GM23338 (cell line): ENCODE data around the gene RPL31. TPM values are rescaled to one million over a fixed set of nuclear protein-coding genes. Genes with fewer than 3 reads are reported as not detected.
A peak's percentile ranks its signal among the peaks of the same experiment; 100 is the strongest.

Source experiments
- ATAC-seq: fragments of 200-7000 bp; cut with Tn5 transposase; 3 replicates; pipeline ENCODE4 v1.9.1; 2020
- DNase-seq: peaks from one replicate; pipeline ENCODE4 v3.0.0-alpha.2; 2015; ENCODE audit warnings: low spot score
- H2AFZ ChIP-seq: fragments of 200-600 bp; sonication (generic); 2 replicates; pipeline ENCODE4 v1.8.0; 2016; ENCODE audit warnings: antibody characterized with exemption, mild to moderate bottlenecking, moderate library complexity
- H3F3A ChIP-seq: fragments of 200-600 bp; sonication (generic); replicated peaks from 2 replicates; pipeline ENCODE4 v1.8.0; 2017; ENCODE audit warnings: antibody characterized with exemption, mixed run types, low read depth
- H3K27ac ChIP-seq: fragments of 200-600 bp; sonication (generic); 2 replicates; pipeline ENCODE4 v1.6.1; 2016; ENCODE audit warnings: low read depth
- H3K27me3 ChIP-seq: fragments of 200-600 bp; sonication (generic); 2 replicates; pipeline ENCODE4 v1.8.0; 2016; ENCODE audit warnings: mild to moderate bottlenecking, mixed run types, moderate library complexity; ENCODE audit not compliant: insufficient read depth
- H3K36me3 ChIP-seq: fragments of 200-600 bp; sonication (generic); 2 replicates; pipeline ENCODE4 v1.8.0; 2016; ENCODE audit warnings: mild to moderate bottlenecking; ENCODE audit not compliant: insufficient read depth
- H3K4me1 ChIP-seq: fragments of 200-600 bp; sonication (generic); 2 replicates; pipeline ENCODE4 v1.8.0; 2016; ENCODE audit warnings: mild to moderate bottlenecking, moderate library complexity; ENCODE audit not compliant: insufficient read depth
- H3K4me2 ChIP-seq: fragments of 200-600 bp; sonication (generic); 2 replicates; pipeline ENCODE4 v1.7.1; 2017; ENCODE audit warnings: mixed run types
- H3K4me3 ChIP-seq: fragments of 200-600 bp; sonication (generic); 2 replicates; pipeline ENCODE4 v1.6.1; 2016; ENCODE audit warnings: mixed run types
- H3K79me2 ChIP-seq: fragments of 200-600 bp; sonication (generic); replicated peaks from 2 replicates; pipeline ENCODE4 v1.8.0; 2017; ENCODE audit warnings: mild to moderate bottlenecking; ENCODE audit not compliant: insufficient read depth
- H3K9me2 ChIP-seq: fragments of 200-600 bp; sonication (generic); 2 replicates; pipeline ENCODE4 v1.8.0; 2017; ENCODE audit not compliant: insufficient read depth
- H4K20me1 ChIP-seq: fragments of 200-600 bp; sonication (generic); replicated peaks from 2 replicates; pipeline ENCODE4 v1.8.0; 2017; ENCODE audit warnings: mild to moderate bottlenecking; ENCODE audit not compliant: insufficient read depth
- H3K27ac Mint-ChIP-seq: 2 replicates; pipeline ENCODE4 v1.8.0; 2020; ENCODE audit warnings: inconsistent platforms, mild to moderate bottlenecking, moderate library complexity, mixed read lengths
- H3K27me3 Mint-ChIP-seq: 3 replicates; pipeline ENCODE4 v1.8.0; 2022; ENCODE audit warnings: low read depth, mild to moderate bottlenecking, moderate library complexity, mixed read lengths, inconsistent platforms; ENCODE audit not compliant: insufficient read depth, poor library complexity
- H3K36me3 Mint-ChIP-seq: 3 replicates; pipeline ENCODE4 v1.8.0; 2021; ENCODE audit warnings: low read depth, mild to moderate bottlenecking, inconsistent platforms, moderate library complexity, mixed read lengths
- H3K4me1 Mint-ChIP-seq: 3 replicates; pipeline ENCODE4 v1.8.0; 2020; ENCODE audit warnings: mild to moderate bottlenecking, inconsistent platforms, mixed read lengths
- H3K4me3 Mint-ChIP-seq: 3 replicates; pipeline ENCODE4 v1.8.0; 2021; ENCODE audit warnings: moderate library complexity, mild to moderate bottlenecking, inconsistent platforms, mixed read lengths
- H3K9me3 Mint-ChIP-seq: 3 replicates; pipeline ENCODE4 v1.8.0; 2020; ENCODE audit warnings: moderate library complexity, mild to moderate bottlenecking, inconsistent platforms, mixed read lengths
- CREB1 ChIP-seq: fragments of 250-450 bp; sonication (Bioruptor Pico); IDR thresholded peaks from 2 replicates; pipeline ENCODE4 v1.5.0; 2020; ENCODE audit warnings: low read depth, mild to moderate bottlenecking, moderate library complexity
- CTCF ChIP-seq, 2 experiments: fragments of 200-600 bp in 1 of 2; sonication (generic) in 1 of 2; conservative IDR thresholded peaks; 2 replicates each; pipeline versions ENCODE4 v1.5.1 to v1.6.1; 2016 to 2017; ENCODE audit warnings: antibody characterized with exemption in 2 of 2, low read depth in 2 of 2, mild to moderate bottlenecking in 2 of 2, moderate library complexity in 1 of 2
- ETS1 ChIP-seq: IDR thresholded peaks from 2 replicates; pipeline ENCODE4 v1.6.1; 2016; ENCODE audit warnings: antibody characterized with exemption
- EZH2 ChIP-seq: fragments of 200-600 bp; sonication (generic); IDR thresholded peaks from one replicate; pipeline ENCODE4 v1.8.0; 2017; ENCODE audit warnings: antibody characterized with exemption, mild to moderate bottlenecking, low read depth; ENCODE audit not compliant: unreplicated experiment
- EZH2phosphoT487 ChIP-seq: fragments of 200-600 bp; sonication (generic); IDR thresholded peaks from one replicate; pipeline ENCODE4 v1.8.1; 2018; ENCODE audit warnings: antibody characterized with exemption; ENCODE audit not compliant: unreplicated experiment
- JUNB ChIP-seq: IDR thresholded peaks from one replicate; pipeline ENCODE4 v1.6.1; 2016; ENCODE audit warnings: antibody characterized with exemption; ENCODE audit not compliant: unreplicated experiment
- NANOG ChIP-seq: IDR thresholded peaks from 2 replicates; pipeline ENCODE4 v1.6.1; 2016; ENCODE audit warnings: antibody characterized with exemption, borderline replicate concordance
- POLR2AphosphoS5 ChIP-seq: IDR thresholded peaks from 2 replicates; pipeline ENCODE4 v1.6.1; 2016; ENCODE audit warnings: antibody characterized with exemption, low read depth
- REST ChIP-seq: IDR thresholded peaks from one replicate; pipeline ENCODE4 v1.6.1; 2018; ENCODE audit warnings: antibody characterized with exemption; ENCODE audit not compliant: unreplicated experiment
- STAT1 ChIP-seq: IDR thresholded peaks from one replicate; pipeline ENCODE4 v1.6.1; 2016; ENCODE audit warnings: antibody characterized with exemption; ENCODE audit not compliant: unreplicated experiment
- ZNF114 ChIP-seq: fragments of 250-450 bp; sonication (Bioruptor Pico); IDR thresholded peaks from 2 replicates; pipeline ENCODE4 v1.5.0; 2020; ENCODE audit warnings: mild to moderate bottlenecking, moderate library complexity
- ZNF331 ChIP-seq: fragments of 250-450 bp; sonication (Bioruptor Pico); IDR thresholded peaks from 2 replicates; pipeline ENCODE4 v1.5.0; 2020; ENCODE audit warnings: low read depth, mild to moderate bottlenecking, moderate library complexity
- ZNF462 ChIP-seq: fragments of 250-450 bp; sonication (Bioruptor Pico); IDR thresholded peaks from 2 replicates; pipeline ENCODE4 v1.5.0; 2020; ENCODE audit warnings: mild to moderate bottlenecking, moderate library complexity
- polyA plus RNA-seq: library from polyadenylated mRNA; unstranded; fragments of >200 nt; fragmentation: Nextera tagmentation; extraction: Ambion mirVana; gene quantifications from 2 replicates; pipeline ENCODE4 v1.2.1, GENCODE V29; 2016
- total RNA-seq: library from RNA; depleted of rRNA; stranded (reverse); fragments of >200 nt; shearing (Covaris generic); gene quantifications from 2 replicates; pipeline ENCODE4 v1.2.3, GENCODE V29; 2014

The RPL31 gene
- total and polyA plus RNA-seq, 2 experiments from 2014 or later, result 819 to 3,213 TPM

GRCh38 chr2:100978582-100979191 lies 23.4 kb upstream of the RPL31 start:
- TF ChIP-seq EZH2 (no peak), ZNF462 (no peak), ETS1 (no peak), NANOG (no peak), CTCF (conservative IDR thresholded peaks at IDR 0.05; ENCODE audit: low read depth in 2 of 2) (no peak), CREB1 (CRISPR knock-in tag) (no peak), EZH2phosphoT487 (no peak), POLR2AphosphoS5 (no peak), STAT1 (no peak), REST (no peak), ZNF114 (CRISPR knock-in tag) (no peak), JUNB (no peak), ZNF331 (CRISPR knock-in tag) (no peak)
- no peaks in the 10 kb centered on the region for H3K9me2 ChIP-seq
- H3K27me3 ChIP-seq, result no peaks in the 10 kb centered on the region
- H3K4me1 ChIP-seq, result peaks cover 6% of the 10 kb centered on the region; the same call in 1 of the 2 replicates
- Mint-ChIP-seq H3K9me3 (no peaks in the 10 kb centered on the region), H3K36me3 (no peaks in the 10 kb centered on the region), H3K27me3 (peaks cover 2% of the 10 kb centered on the region), H3K27ac (peak overlapping the region; percentile 53; the same call in 1 of the 2 replicates), H3K4me3 (no peak overlapping the region), H3K4me1 (peaks cover 15% of the 10 kb centered on the region)
- no peaks in the 10 kb centered on the region; the same call in 1 of the 2 replicates for H3K36me3 ChIP-seq
- no peak overlapping the region for H3K4me2 ChIP-seq
- no peak overlapping the region for H3K4me3 ChIP-seq
- no peaks in the 10 kb centered on the region for H3K79me2 ChIP-seq
- no peaks in the 10 kb centered on the region for H3F3A ChIP-seq
- no peak overlapping the region; the same call in 1 of the 2 replicates for H2AFZ ChIP-seq
- ATAC-seq (no peak), DNase-seq (no peak)
- H3K27ac ChIP-seq, result no peak overlapping the region
- no peaks in the 10 kb centered on the region for H4K20me1 ChIP-seq
